HG02759 (cell line): ENCODE results near the gene WDR7.

Source experiments
- ATAC-seq: cut with Tn5 transposase; IDR thresholded peaks from one replicate; pipeline ENCODE4 v1.9.1; 2021; ENCODE audit warnings: mild to moderate bottlenecking, moderate library complexity; ENCODE audit not compliant: unreplicated experiment

The WDR7 gene

DNA sequence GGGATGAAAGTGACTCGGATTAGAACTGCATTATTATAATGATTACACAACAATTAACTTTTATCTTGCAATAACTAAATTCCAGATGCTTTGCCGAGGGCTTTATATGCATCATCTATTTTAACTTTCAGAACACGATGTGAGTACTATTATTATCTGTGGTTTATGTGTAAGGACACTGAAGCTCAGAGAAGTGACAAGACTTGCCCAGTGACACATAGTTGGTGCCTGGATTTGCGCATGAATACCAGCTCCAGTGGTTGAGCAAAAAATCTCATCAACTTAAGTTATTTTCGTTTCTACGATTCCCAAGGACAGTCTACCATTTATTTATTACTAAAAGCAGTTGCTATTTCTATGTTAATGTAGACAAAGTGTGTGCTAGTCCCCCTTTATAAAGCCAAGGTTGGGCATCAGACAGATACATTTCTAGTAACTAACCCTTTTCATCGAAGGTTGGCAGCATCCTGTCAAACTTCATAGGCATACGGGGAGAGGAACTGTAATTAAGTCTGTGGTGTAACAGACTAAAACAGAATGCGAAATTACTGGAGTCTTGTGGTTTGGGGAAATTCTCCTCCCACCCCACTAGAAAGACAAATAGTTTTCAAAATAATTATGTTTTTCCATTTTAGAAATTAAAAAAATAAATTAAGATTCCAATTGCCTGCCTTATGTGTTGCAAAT is 422.5 kb downstream of the WDR7 start:
- ATAC-seq = no peak

DNA sequence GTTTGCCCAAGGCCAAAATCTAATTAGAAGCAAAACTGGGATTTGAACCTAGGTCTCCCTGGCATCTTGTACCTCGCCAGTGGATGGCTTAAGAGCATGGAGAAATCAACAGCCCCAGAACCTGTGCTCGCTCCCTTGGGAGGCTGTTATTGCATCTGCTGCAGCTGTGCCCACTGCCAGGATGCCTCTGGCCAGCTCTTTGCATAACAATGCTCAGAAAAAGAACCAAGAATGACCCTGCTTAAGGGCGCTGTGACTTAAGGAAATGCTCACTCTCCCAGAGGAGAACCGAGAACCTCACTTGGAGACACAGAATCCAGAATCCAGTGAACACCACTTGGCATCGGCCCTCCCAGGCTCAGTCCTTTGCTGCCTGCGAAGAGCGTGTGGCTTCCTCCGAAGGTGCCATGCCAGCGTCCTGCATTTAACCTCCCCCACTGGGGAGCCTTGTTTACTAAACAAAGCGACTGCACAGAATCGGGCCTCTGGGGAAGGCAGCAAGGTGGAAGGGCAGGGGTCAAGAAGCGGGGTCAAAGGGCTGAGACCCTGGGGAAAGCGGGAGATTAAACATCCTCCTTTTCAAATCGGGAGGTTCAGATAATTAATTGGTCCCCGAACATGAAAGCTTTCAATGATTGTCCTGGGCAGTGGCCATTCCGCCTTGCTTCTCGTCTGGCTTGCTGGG is 424.7 kb downstream of the WDR7 start:
- ATAC-seq = no peak

GRCh38 chr18:57077005-57077765 is 426.0 kb downstream of the WDR7 start:
- no peak for ATAC-seq

DNA sequence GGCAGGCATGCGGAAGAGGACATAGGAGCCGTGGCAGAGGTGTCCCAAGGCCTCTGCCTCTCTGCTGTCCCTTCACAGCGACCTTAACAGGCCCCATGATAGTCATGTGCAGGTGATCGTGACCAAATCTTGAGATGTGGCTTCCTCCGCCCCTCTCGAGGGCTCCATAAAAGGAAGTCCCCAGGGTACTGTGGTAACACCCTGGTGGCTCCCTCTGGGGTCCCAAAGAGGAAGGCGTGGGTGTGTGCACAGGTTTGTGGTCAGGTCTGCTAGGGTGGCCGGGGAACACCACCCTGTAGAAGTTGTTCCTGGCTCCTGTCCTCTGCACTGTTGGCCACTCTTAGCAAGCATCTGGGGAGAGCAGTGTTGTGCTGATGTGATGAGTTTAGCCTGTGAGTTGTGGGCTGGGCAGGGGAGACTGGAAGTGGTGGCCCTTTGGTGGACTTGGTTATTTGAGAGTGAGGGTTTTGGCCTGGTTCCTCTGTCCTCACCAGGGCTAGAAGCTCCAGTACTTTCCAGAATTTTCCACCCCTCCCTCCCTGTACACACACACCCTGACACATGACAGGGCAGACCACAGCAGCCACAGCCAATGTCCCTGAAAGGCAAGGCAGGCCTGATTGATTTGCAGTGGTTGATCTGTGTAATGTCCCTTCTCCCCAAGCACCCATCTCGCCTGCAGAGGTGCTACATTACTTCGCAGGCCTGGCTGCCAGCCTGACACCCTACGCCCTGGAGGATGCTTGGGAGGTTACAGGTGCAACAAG is 426.8 kb downstream of the WDR7 start:
- peak; percentile 89 for ATAC-seq

- no peak for ATAC-seq
These were observed 427.5 kb downstream of the WDR7 start for GRCh38 chr18:57078614-57079013.

DNA sequence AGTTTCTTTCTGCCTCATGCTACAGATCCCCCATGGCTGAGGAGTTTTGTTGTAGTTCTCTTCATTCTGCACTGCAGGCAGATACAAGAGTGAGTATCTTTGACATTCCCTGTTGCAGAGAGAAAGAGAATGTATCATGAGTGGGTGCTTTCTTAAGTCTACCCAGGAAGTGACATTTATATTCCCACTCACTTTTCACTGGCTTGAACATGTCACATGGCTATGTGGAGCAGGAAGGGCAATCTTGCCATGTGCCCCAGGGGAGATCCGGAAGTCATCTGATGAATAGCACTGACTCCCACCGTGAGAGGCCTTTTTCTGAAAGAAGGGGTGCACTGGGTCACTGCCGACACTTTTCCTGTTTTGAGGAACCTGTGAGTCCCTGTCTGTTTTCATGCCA is 429.3 kb downstream of the WDR7 start:
- no peak for ATAC-seq

DNA sequence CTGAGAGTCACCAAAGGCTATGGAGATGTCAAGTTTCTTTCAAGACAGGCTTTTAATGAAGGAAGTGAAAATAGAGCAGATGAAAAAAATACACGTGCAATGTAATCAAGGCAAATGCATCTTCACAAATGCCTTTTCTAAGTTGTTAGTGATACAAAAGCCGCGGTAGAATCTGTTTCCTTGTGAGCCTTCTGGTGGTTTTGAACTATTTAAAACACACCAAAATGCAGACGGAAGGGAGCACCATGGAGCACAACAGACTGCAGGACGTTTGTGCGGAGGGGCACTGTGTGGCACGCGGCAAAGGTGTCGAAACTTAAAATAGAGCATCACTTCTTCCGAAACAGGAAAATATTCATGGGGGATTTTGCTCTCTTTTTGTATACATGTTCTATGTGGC is 430.7 kb downstream of the WDR7 start:
- no peak for ATAC-seq

DNA sequence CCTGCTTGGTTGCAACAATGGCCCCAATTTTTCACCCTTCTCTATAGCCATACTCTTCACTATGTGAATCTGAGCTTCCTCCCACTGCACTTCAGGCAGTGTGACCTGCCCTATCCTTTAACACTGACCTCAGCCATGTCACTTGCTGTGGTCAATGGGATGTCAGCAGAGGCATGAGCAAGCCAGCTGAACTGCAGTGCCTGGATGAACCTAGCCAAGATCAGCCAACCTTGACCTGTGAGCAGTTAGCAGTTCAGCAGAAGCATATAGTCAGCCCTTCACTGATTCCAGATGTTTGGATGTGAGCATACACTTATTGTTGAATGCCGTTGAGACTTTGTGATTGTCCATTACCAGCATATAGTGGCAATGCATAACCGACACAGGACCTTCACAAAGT is 432.3 kb downstream of the WDR7 start:
- no peak for ATAC-seq

- peak; percentile 70 for ATAC-seq
These were observed 433.4 kb downstream of the WDR7 start for GRCh38 chr18:57084331-57085271.

- ATAC-seq = no peak
These were observed 434.2 kb downstream of the WDR7 start for GRCh38 chr18:57085371-57085770.

- ATAC-seq = peak; percentile 33
These were observed 435.0 kb downstream of the WDR7 start for GRCh38 chr18:57086163-57086562.
